Stimulated activated CD4-positive, alpha-beta T cell treated with anti-CD3 and anti-CD28 coated beads, Interleukin-15, amount 100 ng/mL, for 1 hour (primary cell): ENCODE measurements around the gene RNF130.

Experiments
- DNase-seq, 2 donors: peaks; one replicate each; pipeline ENCODE4 v3.0.0-alpha.2; 2020; ENCODE audit warnings: low read depth in 1 of 2, low spot score in 1 of 2

Gene RNF130, protein sequence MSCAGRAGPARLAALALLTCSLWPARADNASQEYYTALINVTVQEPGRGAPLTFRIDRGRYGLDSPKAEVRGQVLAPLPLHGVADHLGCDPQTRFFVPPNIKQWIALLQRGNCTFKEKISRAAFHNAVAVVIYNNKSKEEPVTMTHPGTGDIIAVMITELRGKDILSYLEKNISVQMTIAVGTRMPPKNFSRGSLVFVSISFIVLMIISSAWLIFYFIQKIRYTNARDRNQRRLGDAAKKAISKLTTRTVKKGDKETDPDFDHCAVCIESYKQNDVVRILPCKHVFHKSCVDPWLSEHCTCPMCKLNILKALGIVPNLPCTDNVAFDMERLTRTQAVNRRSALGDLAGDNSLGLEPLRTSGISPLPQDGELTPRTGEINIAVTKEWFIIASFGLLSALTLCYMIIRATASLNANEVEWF

DNA sequence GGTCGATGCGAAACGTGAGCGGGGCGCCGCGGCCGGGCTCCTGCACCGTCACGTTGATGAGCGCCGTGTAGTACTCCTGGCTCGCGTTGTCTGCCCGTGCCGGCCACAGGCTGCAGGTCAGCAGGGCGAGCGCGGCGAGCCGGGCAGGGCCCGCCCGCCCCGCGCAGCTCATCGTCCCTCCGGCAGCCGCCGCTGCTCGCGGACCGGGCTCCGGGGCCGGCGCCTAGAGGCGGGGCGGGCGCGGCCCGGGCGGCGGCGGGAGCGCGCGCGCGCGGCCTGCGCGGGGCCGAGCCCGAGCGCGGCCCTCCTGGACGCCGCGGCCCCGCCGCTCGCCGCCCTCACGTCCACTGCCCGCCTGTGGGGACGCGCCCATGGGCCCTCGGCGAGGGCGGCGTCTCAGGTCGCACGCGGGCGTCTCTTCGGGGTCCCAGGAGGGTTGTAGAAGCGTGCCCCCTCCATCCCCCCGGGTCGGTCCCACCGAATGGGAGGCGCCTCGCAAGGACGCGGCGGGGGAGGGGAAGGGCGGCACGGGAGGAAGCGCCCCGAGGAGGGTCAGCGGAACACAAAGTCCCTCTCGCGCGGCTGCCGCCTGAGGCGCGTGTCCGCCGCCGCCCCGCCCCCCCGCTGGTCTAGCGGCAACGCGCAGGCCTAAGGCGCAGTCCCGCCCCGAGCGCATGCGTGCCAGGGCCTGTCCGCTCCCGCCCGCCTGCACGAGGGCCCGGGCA, at the start of gene RNF130:
Gene RNF130, minus strand, starts transcription at position 229 of the 725 bp plus-strand sequence. Its CDS starts 57 bp downstream, at position 172.
- peak; percentile 71 to 83 for DNase-seq

DNA sequence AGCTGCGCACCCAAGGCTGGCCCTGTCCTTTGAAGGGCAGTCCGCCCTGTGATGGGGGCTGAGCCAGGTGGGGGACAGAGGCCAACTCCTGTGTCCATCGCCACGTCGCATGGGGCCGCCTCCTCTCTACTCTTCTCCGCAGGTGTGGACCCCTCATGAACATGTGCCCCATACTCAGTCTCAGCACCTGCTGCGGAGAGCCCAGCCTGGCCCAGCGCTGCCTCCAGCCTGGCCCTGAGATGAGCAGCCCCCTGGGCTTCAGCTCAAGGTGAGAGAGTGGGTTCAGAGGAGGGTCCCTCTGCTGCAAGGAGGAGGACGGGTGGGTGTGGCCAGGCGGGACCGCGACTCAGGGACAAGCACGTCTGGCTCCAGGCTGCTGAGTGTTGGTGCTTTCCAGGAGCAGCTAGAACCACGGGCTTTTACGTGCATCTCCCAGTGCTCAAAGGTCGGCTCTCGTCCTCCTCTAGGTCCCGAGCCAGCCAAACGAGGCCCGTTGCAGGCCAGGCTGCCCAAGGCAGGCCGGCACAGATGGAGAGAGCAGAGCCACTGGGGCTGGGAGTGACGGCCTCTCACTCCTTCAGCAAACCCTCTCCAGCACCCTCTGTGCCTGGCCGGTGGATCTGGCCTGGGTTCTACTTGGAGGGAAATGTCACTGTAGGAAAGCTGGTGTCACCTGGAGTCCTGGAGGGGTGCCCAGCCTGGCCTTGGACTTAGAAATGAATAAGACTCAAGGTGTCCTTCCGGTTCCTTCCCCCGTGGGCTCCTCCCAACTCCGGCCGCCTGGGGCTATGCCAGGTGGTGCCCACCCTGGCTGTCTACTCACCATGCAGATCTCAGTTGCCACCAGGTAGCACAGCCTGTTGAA, 48.9 kb upstream of the RNF130 start:
- DNase-seq: no peak

DNA sequence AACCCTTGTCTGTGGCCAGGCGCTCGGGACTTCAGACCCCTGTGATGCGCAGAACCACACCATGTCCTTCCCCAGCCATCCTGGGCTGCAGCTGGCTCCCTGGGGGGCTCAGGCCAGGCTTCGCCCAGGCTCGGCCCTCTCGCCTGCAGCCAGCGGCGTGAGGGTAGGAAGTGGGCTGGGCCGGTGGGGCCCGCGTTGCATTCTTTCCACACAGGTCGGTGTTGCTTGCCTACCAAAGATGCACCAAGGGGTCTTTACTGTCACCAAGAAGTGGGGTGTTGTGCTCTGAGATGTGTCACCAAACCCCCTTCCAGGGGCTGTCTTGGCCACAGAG, 48.3 kb upstream of the RNF130 start:
- DNase-seq: no peak

DNA sequence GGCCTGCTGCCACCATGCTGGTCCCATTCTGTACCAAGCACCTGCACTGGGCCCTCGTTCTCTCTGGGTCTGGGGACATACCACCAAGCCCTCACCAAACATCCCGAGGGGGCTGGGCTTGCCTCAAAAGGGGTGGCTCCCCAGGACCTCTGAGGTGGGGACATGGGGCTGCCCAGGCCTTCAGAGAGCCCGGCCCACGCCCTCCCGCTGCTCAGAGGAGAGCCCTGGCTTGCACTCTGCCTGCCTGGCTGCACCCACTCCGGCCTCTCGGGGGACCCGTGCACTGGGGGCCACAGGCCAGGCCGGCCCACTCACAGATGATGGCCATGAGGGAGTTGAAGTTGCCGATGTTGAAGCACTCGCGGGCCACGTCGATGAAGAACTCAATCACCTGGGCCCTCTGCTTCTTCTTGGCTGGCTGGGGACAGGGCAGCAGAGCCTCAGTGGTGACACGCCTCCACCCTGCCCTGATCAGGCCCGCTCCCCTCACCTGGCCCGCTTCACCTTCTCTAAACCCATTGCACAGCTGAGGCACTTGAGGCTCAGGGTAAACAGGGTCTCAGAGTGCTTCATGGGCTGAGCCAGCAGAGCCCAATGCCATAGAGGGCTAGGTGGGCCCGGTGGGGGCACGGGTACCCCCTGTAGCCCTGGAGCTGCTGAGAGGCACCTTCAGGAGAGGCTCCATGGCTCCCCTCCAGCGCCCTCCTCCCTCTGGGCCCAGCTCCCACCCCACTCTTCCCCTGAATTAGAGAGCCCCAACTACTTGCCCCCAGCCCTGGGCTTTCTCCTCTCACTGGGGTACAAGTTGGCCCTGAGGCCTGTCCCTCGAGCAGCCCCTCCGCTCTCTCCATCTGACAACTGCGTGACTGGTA, 47.7 kb upstream of the RNF130 start:
- no peak for DNase-seq

DNA sequence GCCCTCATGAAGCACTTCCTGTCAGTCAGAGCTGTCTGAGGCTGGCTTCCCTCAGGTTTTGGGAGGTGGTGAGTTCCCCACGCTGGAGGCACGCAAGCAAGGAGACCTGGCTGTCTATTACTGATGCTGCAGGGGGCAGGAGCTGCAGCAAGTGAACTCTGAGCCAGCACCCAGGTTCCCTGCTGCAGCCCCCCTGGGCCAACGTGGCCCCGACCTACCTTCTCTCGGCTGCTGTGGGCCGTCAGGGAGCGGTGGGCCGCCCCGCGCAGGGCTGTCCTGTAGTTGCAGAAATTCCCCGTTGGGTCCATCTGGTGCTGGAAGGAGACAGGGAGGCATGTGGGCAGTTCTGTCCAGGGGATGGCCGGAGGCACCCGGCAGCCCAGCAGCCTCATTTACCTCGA, 46.8 kb upstream of the RNF130 start:
- DNase-seq: no peak

DNA sequence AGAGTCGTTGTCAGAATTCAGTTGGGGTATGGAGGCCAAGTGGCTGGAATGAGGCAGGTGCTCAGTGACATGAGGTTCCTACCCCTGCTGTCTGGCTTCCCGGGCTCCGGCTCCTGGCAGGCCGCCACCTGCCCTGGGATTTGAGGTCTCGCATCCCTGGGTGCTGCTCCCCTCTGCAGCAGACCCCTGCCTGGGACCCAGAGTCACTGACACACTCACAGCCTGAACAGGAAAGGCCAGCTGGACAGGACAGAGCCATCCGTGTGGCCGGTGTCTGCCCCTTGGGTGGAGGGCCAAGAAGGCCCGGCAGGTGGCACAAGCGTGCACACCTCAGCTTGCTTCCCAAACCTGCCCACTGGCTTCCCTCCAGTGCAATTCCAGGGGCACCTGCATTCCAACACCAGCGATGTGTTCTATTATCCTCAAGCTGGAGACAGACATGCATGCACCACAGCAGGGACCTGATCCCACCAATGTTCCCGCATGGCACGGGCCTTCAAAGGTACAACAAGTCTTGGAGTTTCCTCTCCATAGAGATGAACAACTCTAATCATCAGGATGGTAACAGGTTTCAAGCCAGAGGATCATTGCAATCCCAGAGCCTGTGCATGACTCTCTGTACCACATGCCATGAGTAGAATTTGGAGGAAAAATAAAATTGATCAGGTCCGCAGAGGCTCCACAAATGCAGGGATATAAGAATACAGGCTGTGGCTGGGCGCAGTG, 45.6 kb upstream of the RNF130 start:
- DNase-seq: no peak

DNA sequence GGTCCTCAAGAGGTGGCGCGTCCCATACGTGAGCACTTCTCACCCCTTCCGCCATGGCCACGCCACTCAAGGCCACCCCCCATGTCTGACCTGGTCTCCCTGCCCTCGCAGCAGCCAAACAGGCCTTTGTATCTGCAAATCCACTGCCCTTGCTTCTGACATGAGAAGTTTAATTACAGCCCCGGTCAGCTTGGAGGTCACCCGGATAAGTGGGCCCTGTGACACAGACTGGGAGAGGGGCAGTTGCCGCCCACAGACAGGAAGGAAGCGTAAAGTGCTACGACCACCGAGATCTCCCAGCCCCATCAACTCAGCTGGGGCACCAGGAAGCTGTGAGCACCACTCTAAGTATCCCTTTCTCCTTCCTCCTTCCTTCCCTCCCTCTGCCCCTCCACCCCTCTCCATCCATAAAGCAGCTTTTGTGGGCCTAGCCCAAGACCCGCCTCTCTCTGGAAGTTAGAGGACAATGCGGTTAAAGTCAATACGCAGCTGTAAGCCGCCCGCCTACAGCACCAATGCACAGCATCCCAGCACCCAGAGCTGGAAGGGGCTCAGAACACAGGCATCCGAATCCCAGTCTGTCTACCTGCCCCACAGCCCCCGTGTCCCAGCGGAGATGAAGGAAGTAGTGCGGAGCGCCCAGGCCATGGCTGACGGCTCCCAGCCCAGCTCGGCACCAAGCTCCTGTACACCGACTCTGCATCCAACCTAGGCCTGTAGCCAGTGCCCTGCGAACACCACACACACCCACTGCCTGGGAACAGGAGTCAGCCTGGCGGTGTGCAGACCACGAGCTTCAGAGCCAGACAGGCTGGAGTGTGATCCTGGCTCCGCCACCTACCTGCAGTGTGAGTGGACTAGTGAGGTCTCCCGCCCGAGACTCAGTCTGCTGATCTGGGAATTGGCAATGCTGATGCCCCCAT, 44.8 kb upstream of the RNF130 start:
- no peak for DNase-seq

DNA sequence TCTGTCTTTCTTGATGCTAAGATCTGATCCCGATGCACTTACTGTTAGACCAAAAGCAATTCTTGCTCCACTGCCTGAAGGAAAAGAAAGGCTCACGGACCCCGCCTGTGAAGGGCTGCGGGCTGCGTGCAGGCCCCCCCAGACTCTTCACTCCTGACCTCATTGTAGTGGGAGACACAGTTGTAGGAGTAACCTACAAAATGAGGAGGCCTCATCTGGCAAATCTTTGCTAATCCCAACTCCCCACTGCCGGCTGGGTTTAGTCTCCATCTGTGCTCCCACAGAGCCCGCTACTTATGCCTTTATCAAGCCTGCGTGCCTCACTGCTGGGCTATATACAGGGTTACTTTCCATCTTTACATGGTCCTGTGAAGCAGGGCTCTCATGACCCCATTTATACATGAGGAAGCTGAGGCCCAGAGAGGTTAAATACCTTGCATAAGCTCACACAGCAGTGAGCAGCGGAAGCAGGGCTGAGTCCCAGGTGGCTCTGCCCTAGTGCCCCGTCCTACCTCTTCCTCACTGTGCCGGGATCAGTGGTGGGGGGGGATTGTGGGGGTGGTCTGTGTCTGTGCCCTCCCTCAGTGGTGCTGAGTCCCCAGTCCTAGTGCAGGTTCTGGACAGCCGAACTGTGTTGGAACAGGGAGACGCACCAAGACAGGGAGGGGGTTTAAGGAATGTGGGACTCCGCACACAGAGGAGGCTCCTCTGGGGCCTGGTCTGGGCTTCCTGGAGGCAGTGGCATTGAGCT, 43.9 kb upstream of the RNF130 start:
- DNase-seq: no peak

DNA sequence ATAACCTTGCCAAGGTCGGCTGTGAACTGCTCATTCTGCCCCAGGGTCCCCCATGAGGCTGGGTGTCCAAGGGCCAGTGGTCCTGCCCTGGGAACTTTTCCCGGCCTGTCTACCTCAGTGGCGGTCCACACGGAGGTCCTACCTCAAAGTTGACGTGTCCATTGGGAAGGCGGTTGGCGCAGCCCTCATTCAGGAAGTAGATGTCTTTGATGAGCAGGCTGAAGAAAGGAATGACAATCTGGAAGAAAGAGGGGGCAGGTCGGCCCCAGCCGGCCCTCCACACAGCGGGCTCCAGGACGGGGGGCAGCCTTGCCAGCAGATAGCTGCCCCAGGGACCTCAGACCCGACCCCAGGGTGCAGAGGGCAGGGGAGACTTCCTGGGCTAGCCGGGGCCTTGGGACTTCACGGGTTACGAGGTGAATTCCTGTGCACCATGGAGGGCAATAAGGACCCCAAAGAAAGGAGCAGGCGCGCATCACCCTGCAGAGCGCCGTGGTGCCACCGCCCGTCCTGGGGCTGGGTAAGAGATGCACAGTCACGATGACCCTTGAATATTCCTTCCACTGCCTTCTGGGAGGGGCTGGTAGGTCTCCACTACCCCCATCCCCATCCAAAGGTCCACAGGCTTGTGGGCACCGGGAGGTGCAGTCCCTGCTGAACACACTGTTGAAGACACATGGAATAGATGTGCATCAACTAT, 42.9 kb upstream of the RNF130 start:
- no peak for DNase-seq

DNA sequence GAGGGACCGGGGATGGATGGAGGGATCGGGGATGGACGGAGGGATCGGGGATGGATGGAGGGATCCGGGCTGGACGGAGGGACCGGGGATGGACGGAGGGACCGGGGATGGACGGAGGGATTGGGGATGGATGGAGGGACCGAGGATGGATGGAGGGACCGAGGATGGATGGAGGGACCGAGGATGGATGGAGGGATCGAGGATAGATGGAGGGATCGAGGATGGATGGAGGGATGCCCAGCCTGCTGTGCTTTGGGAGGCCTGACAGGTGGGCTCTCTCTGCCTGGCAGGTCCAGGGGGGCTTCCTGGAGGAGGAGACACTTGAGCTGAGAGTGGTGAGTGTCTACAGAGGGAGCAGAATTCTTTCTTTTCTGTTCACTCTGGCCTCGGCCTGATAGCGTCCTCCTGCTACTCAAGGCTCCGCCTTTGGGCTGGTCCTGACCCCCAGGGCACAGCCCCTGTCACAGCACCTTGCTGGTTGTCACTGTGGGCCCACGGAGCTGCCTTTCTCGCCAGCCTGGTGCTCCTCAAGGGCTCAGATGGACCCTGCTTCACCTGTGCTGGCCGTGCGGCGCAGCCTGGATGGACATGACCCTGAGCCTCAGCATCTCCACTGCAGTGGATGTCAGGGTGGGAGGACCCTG, 42.2 kb upstream of the RNF130 start:
- no peak for DNase-seq

DNA sequence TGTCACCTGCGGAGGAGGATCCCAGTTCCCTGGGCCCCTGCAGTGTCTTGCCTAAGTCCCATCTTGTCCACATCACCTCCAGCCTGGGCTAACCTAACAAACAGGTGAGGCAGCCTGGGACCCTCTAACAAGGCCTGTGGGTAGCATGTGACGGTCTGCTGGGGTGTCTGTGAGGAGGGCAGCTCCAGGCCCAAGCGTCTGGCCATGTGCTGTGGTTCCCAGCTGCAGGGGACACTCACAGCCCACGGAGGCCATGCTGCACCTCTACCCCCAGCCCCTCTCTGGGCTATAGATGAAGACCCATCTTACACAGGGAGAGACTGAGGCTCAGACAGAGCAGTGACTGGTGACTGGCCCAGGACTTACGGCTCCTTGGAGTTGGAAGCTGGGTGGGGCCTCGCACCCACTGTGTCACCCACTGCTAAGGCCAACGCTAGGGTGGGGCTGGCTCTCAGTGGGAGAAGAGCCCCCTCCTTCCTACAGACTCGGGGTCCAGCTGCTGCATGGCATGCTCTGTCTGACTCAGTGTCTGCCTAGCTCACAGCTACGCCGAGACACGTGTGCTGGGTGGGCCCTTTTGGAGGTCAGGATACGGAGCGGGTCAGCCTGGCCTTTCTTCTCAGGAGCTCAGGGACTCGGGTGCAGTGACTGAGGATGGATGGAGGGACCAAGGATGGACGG, 40.8 kb upstream of the RNF130 start:
- no peak for DNase-seq

DNA sequence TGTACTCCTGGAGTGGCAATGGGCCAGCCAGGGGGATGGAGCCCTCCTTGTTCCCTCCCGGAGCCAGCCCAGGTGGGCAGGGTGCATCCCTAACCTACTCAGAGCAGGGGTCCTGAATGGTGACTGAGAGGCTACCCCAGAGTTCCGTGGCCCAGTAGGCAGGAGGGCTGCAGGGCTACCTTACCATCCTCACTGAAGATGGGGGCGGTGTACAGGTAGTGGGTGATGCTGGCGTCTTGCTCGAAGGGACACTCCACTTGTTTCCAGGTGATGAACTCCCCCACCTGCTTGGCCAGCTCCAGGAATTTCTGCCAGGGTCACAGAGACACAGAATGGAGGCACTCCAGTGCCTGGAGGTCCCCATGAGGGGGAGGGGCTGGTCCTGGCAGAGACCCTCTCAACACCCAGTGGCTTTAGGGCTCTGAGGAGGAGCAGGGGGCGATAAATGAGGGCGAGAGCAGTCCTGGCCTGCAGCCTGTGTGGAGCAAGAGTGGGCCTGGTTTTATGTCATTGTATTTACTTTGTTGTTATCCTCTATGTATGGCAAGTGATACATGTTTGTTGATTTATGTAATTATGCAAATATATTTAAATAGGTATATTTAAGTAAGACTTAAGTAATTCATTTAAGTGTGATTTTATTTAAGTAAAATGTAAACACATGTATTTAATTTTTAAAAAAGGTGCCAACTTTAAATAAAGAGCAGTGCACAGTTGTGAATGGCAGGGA, 39.9 kb upstream of the RNF130 start:
- DNase-seq: no peak

DNA sequence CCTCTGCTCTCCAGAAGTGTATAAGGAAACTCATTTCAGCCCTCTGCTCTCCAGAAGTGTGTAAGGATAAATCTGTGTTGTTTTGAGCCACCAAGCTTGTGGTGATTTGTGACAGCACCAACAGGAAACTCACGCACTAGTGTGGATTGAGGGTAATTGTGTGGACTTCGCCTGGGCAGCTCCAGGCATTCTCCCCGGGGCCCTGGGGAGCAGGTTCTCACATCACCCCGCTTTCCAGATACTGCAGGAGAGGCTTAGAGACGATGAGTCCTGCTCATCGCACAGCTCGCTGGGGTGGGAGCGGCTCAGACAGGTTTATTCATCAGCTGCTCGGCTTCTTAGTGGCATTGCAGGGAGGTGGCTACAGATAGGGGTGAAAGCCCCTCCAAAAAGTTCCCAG, 38.4 kb upstream of the RNF130 start:
- DNase-seq: no peak

DNA sequence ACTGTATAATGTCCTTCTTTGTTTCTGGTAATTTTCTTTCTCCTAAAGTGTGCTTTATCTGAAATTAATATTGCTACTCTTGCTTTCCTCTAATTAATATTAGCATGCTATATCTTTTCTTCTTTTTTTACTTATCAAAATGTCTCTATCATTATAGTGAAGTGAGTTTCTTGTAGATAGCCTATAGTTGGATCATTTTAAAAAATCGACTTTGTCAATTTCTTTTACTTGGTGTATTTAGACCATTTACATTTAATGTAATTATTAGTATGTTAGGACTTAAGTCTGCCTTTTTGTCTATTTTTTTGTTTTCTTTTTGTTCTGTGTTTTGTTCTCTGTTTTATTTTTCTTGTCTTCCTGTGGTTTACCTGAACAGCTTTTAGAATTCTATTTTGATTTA, 35.4 kb upstream of the RNF130 start:
- DNase-seq: no peak

DNA sequence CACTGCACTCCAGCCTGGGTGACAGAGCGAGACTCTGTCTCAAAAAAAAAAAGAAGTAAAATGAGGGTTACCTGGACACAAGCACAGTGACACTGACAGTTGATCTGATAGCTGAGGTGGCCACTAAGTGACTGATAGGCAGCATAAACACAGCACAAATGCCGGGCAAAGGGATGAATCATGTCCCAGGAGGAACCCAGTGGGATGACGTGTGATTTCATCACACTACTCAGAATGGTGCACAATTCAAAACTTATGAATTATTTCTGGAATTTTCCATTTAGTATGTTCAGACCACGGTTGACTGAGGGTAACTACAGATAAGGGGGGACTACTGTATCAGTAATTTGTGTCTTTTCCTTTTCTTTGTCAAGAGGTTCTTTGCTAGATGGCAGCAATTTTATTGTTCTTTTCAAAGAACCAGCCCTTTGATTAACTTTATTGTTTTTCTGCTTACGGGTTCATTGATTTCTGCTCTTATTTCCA, 34.3 kb upstream of the RNF130 start:
- no peak for DNase-seq

DNA sequence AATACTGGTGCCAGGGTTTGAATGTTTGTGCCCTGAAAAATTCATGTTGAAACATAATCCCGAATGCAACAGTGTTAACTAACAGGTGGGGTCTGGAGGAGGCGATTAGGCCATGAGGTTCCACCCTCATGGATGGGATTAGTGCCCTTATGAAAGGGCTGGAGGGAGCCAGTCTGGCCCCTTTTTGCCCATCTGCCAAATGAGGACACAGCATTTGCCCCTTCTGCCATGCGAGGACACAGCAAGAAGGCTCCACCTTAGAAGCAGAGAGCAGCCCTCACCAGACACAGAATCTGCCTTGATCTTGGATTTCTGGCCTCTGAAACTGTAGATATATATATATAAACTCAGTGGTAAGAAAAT, 32.6 kb upstream of the RNF130 start:
- DNase-seq: no peak
